HL-60/S4 treated with phorbol 12-myristate 13-acetate at 8.2 ng/mL for 4 days and 3 days (cell line): Measurements from ENCODE around the gene CDHR2.

ENCODE experiments used
- in situ Hi-C: fragments of 300-500 bp; cut with MboI; formaldehyde crosslinking; loops from 2 replicates; pipeline ENCODE4 v1.15.0; 2022; ENCODE audit warnings: low sequenced_read_pairs

The CDHR2 gene

GRCh38 chr5:176529116-176529740 is 19.9 kb upstream of the CDHR2 start:
- in situ Hi-C loops: no loop called here

- in situ Hi-C loops: no loop called here
Measured at GRCh38 chr5:176529741-176530141, 19.4 kb upstream of the CDHR2 start.

GRCh38 chr5:176530393-176530982 is 18.7 kb upstream of the CDHR2 start:
- in situ Hi-C loops: no loop called here

GRCh38 chr5:176530983-176531901 is 17.9 kb upstream of the CDHR2 start:
- in situ Hi-C loops: no loop called here

GRCh38 chr5:176531902-176532493 is 17.1 kb upstream of the CDHR2 start:
- in situ Hi-C loops: no loop called here

GRCh38 chr5:176532795-176533194 is 16.3 kb upstream of the CDHR2 start:
- in situ Hi-C loops: no loop called here

- in situ Hi-C loops: no loop called here
Measured at GRCh38 chr5:176533390-176533789, 15.8 kb upstream of the CDHR2 start.

GRCh38 chr5:176533894-176534611 is 15.1 kb upstream of the CDHR2 start:
- in situ Hi-C loops: no loop called here

- in situ Hi-C loops: no loop called here
Measured at GRCh38 chr5:176534640-176535039, 14.5 kb upstream of the CDHR2 start.

GRCh38 chr5:176535101-176535663 is 14.0 kb upstream of the CDHR2 start:
- in situ Hi-C loops: no loop called here

GRCh38 chr5:176535664-176536131 is 13.4 kb upstream of the CDHR2 start:
- in situ Hi-C loops: no loop called here

- in situ Hi-C loops: no loop called here
Measured at GRCh38 chr5:176536132-176536901, 12.8 kb upstream of the CDHR2 start.

- in situ Hi-C loops: no loop called here
Measured at GRCh38 chr5:176536902-176537553, 12.1 kb upstream of the CDHR2 start, which contains the start of gene RNF44. TSS of gene RNF44 (minus strand) at chr5:176537402. CDS start at chr5:176532472, 4,930 bp downstream.

GRCh38 chr5:176537554-176538229 is 11.4 kb upstream of the CDHR2 start:
- in situ Hi-C loops: no loop called here

GRCh38 chr5:176538230-176538988 is 10.7 kb upstream of the CDHR2 start:
- in situ Hi-C loops: no loop called here

GRCh38 chr5:176538989-176539384 is 10.2 kb upstream of the CDHR2 start:
- in situ Hi-C loops: no loop called here

- in situ Hi-C loops: no loop called here
Measured at GRCh38 chr5:176540476-176540899, 8.7 kb upstream of the CDHR2 start.

- in situ Hi-C loops: no loop called here
Measured at GRCh38 chr5:176540956-176541337, 8.2 kb upstream of the CDHR2 start.
